HG03039 (cell line): ENCODE results near the gene PPIF.

ENCODE experiments used
- ATAC-seq: cut with Tn5 transposase; IDR thresholded peaks from one replicate; pipeline ENCODE4 v1.9.1; 2021; ENCODE audit warnings: mild to moderate bottlenecking, moderate library complexity; ENCODE audit not compliant: unreplicated experiment

The PPIF gene

GRCh38 chr10:79313320-79313719 is 33.9 kb upstream of the PPIF start:
- no peak for ATAC-seq

- no peak for ATAC-seq
These were observed 33.3 kb upstream of the PPIF start for GRCh38 chr10:79313911-79314439.

DNA sequence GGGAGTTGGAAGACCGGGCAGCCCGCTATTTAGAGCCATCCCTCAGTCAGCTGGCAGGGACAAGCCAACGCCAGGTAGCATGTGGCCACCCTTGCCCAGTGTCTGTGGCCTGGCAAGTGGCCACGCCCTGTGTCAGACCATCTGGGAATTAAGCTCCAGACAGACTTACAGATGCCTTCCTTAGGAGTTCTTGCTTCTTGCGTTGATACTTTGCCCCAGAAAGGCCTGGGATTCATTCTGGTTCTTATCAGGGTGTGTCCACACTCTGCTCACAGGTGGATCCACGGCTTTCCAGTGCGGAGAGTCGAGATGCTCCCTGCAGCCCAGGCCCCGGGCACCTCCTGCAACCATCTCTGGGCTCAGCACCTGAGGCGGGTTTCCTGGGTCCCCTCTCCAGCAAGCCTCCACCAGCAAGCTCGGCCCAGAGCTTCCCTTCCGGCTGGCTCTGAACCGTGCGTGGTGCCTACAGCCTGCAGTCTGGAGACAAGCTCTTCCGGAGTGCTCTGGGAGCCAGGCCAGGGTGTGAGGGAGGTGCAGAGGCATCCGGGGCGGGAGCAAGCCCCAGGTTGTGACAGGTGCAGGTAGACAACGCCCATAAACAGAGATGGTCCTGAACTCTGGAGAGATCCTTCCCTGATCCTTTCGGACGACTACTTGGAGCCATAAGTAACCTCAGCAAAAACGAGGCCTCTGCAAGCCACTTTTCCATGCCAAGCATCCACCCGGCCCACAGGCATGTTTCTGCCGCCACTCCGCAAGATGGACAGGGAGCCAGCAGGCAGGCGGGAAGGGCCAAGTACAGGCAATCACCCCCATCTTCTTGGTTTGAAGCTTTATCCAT is 32.3 kb upstream of the PPIF start:
- no peak for ATAC-seq

- ATAC-seq = no peak
These were observed 31.7 kb upstream of the PPIF start for GRCh38 chr10:79315602-79315920.

DNA sequence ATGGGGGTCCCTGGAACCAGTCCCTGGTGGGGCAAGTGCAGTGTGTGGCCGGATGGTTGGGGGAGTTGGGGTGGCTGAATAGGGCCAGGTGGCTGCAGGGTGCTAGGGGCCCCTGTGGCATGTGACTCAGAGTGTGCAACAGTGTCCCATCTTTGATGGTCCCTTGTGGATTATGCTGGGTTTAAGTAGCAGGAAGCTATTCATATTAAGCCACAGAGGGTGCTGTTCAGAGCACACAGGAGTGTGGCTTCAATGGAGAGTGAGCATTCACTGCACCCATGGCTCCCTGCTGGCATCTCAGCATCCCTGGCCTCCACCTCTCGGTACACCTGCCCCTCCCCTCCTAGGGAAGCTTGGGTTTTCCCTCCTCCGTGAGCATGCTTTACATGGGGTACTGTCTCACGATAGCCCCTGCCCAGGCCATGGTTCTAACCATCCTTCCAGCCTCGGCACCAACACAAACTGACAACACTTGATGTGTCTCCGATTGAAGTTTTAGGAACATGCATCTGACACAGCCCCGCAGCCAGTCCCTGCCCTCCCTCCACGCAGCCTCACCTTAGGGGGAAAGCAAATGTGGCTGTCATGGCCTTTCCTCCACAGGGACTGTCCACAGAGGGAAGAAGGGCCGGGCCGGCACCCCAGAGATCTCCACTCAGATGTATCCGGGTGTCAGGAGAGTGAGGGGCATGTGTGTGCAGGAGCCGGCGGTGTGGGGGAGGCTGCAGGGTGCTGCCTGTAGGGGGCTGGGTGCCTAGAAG is 30.4 kb upstream of the PPIF start:
- ATAC-seq = peak; percentile 50

- ATAC-seq = no peak
These were observed 28.9 kb upstream of the PPIF start for GRCh38 chr10:79318369-79318768.

DNA sequence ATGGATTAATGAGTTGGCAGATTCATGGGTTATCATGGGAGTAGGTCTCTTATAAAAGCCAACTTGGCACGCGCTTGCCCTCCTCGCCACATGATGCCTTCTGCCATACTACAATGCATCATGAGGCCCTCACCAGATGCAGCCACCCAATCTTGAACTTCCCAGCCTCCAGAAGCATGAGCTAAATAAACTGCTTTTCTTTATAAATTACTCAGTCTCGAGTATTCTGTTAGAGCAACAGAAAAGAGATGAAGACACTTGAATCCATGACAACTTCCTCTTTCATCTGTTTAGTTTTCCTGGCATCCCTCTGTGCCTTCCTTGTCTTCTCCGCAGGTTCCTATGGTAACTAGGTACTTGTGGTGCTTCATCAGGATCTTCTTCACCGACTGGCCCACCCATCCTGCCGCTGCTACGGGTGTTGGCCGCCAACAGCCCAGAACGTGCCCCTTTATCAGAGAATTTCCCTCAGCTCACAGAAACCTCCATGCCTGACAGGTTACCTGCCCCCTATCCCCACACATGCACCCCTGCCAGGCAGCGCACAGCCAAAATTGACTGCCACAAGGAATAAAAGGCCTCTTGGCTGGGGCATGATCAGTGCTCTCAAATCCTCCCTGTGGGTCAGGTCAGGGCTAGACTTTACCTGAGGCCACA is 28.0 kb upstream of the PPIF start:
- ATAC-seq = no peak

GRCh38 chr10:79320316-79320715 is 27.0 kb upstream of the PPIF start:
- no peak for ATAC-seq

- no peak for ATAC-seq
These were observed 26.3 kb upstream of the PPIF start for GRCh38 chr10:79320820-79321493.

GRCh38 chr10:79321494-79321882 is 25.8 kb upstream of the PPIF start:
- ATAC-seq = no peak

GRCh38 chr10:79321951-79322350 is 25.3 kb upstream of the PPIF start:
- no peak for ATAC-seq

DNA sequence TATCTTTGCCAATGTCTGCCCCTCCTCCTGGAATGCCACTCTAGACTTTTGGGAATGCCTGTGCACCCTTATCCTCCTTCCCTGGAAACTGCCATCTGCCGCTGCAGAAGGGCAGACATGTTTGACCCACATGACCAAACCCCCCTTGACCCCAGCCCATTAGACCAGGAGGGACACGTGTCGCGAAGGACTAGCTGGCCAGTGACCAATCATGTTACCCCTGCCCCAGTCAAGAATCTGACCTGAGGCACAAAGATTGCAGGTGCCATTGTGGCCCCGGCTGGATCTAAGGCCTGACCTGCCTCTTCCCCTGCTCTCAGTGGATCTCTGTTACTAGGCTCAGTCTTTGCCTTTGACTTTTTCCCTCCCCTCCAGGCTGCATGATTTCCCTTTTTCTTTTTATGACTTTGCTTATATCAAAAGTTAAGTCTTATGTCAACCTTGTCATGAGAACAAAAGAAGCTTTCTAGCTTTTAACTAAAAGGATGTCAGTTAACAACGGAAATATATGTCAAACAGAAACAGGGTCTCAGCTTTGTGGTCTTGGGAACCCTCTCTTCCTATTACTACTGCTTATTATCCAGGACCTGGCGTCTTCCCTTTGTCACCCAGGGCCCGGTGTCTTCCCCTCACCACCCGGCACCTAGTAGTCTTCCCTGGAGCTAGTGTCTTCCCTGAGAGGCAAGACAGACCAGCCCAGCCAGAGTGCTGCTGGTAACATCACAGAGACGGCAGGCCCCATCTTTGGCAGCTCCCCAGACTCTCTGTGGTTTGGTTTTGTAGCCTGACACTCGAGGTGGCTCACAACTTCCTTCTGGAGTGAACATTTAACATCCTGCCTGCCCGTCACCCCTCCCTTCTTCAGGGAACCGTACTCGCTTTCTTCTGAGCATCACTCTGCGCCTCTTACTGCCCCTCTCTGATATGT is 24.4 kb upstream of the PPIF start:
- no peak for ATAC-seq

DNA sequence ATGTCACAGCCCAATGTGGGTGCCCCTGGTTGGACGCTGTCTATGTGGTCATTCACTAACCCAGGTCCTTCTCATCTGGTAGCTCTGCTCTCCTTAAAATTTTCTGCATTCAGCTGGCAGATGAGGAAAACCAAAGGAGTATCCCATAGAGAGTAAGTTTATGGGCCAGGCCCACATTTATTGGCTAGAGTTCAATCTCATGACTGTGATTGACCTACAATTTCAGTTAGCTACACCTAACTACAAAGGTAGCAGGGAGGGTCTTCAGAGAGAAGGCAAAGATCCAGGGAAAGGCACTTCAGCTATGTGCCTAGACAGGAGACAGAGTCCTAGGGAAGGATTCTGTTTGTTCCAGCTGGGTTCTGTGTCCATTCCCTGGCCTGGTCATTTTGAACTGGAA is 23.7 kb upstream of the PPIF start:
- ATAC-seq = no peak

DNA sequence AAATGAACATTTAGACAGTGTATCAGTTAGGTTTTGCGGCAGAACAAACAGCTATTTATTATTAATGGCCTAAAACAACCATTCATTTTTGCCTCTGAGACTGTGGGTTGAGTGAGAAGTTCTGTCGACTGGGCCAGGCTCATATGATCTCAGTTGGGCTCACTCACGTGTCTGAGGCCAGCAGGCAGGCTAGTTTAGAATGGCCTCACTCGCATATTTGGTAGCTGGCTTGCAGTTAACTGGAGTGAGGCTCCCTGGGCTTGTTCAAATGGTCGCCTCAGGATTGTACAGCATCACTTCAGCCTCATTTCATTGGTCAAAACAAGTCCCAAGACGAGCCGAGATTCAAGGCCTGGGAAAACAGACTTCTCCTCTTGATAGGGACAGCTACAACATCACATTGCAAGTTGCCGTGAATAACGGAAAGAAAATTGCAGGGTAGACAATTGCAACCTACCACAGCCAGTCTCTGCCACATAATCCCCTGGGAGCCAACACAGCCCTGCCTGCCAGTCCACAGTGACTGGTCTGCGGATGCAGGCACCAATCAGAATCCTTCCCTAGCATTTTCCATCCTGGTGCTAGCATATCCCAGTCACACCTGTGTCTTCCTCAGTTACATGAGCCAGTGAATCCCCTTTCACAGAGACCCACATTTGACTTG is 23.1 kb upstream of the PPIF start:
- no peak for ATAC-seq

DNA sequence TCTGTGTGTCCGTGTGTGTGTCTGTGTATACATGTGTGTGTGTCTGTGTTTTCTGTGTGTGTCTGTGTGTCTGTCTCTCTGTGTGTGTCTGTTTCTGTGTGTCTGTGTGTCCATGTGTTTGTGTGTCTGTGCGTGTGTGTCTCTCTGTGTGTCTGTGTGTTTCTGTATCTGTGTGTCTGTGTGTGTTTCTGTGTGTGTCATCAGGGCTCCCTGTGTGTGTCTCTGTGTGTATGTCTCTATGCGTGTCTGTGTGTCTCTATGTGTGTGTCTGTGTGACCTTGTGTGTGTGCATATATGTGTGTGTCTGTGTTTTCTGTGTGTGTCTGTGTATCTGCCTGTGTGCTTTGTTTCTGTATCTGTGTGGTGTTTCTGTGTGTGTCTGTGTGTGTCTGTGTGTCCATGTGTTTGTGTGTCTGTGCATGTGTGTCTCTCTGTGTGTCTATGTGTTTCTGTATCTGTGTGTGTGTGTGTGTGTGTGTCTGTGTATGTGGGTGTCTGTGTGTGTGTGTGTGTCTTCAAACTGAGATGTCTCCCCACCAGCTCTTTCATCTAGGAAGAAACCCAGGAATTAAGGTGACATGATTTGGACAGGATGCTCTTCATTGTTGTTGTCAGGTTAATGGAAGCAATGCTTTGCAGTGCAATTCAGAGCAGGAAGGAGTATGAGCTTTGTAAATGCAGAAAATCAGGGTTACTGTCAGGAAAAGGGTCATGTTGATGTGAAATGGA is 20.7 kb upstream of the PPIF start:
- no peak for ATAC-seq

GRCh38 chr10:79327090-79327457 is 20.2 kb upstream of the PPIF start:
- no peak for ATAC-seq

GRCh38 chr10:79328147-79328701 is 19.0 kb upstream of the PPIF start:
- no peak for ATAC-seq

- no peak for ATAC-seq
These were observed 18.3 kb upstream of the PPIF start for GRCh38 chr10:79328737-79329504.
